ENCODE measurements around the gene CEP57L1. TPM values are rescaled to one million over a fixed set of nuclear protein-coding genes. Genes with fewer than 3 reads are reported as not detected.
"Not testable (repeated sequence)": the region's sequence is repeated elsewhere in the genome, so short reads cannot be mapped to it uniquely, and the experiment has no call there.

CEP57L1 gene
- total RNA-seq, 1 experiment from 2014 or later, result 8.4 TPM

DNA sequence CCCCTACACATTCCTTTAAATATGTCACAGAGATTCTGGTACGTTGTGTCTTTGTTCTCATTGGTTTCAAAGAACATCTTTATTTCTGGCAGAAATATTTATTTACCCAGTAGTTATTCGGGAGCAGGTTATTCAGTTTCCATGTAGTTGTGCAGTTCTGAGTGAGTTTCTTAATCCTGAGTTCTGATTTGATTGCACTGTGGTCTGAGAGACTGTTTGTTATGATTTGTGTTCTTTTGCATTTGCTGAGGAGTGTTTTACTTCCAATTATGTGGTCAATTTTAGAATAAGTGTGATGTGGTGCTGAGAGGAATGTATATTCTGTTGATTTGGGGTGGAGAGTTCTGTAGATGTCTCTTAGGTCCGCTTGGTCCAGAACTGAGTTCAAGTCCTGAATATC is 17.4 kb downstream of the CEP57L1 start:
- not testable (repeated sequence) for H3K4me1 ChIP-seq (ENCODE audit: insufficient read depth, low read length); H3K27ac ChIP-seq (ENCODE audit: insufficient read length, low read depth, low read length); H4K5ac ChIP-seq (ENCODE audit: insufficient read length, low read depth, low read length); H3K27me3 Mint-ChIP-seq (ENCODE audit: low read depth); H2BK5ac ChIP-seq (ENCODE audit: insufficient read length, low read length); H4K20me1 ChIP-seq (ENCODE audit: control insufficient read depth, insufficient read depth, insufficient read length); H3K79me2 ChIP-seq (ENCODE audit: insufficient read depth, low read length); H2BK15ac ChIP-seq (ENCODE audit: low read depth, low read length); H2BK120ac ChIP-seq (ENCODE audit: low read depth, low read length, poor library complexity, severe bottlenecking); H4K91ac ChIP-seq (ENCODE audit: insufficient read length, low read depth, low read length); H3K56ac ChIP-seq (ENCODE audit: insufficient read length, low read depth, low read length); H4K8ac ChIP-seq (replicated peaks; ENCODE audit: insufficient read length, low read depth, low read length); H3K9me3 ChIP-seq (ENCODE audit: control insufficient read depth, low read depth, low read length); H2AK5ac ChIP-seq (ENCODE audit: insufficient read length, low read length); H3K9ac ChIP-seq (ENCODE audit: extremely low read depth, insufficient read length, low read length); H2AFZ ChIP-seq (ENCODE audit: low read length); H3K27ac Mint-ChIP-seq; H3K18ac ChIP-seq (ENCODE audit: insufficient read length, low read depth, low read length); H3T11ph ChIP-seq (ENCODE audit: low read length); H3K14ac ChIP-seq (ENCODE audit: insufficient read depth, low read length); H3K23ac ChIP-seq (ENCODE audit: insufficient read length, low read depth, low read length); H2BK12ac ChIP-seq (ENCODE audit: insufficient read length, low read depth, low read length); H3K79me1 ChIP-seq (ENCODE audit: insufficient read depth, low read depth, low read length, poor library complexity, severe bottlenecking); DNase-seq; H2BK20ac ChIP-seq (ENCODE audit: low read depth, low read length, poor library complexity, severe bottlenecking); H3K27me3 ChIP-seq (ENCODE audit: insufficient read depth, low read length); H3K4me2 ChIP-seq (ENCODE audit: insufficient read depth, insufficient read length, low read length); H3K4me3 Mint-ChIP-seq; H3K4ac ChIP-seq (ENCODE audit: low read depth, low read length); H3K4me1 Mint-ChIP-seq; H3K23me2 ChIP-seq (ENCODE audit: insufficient read length, low read depth, low read length, poor library complexity, severe bottlenecking)
- Mint-ChIP-seq H3K36me3 (ENCODE audit: insufficient read depth in 1 of 3, low read depth in 3 of 3) (peaks cover 0 to 12% (median 11%) of the 10 kb centered on the region in 3 experiments; a peak in 5 of 7 replicates), H3K9me3 (peaks cover 3 to 11% of the 10 kb centered on the region in 2 experiments)
- no CpG with 5 or more reads among the region's 3 CpGs for WGBS (ENCODE audit: extremely low coverage, insufficient read length, low lambda C conversion rate)
